Fibroblast of villous mesenchyme (primary cell): ENCODE data around the gene MAFG. TPM values are rescaled to one million over a fixed set of nuclear protein-coding genes. Genes with fewer than 3 reads are reported as not detected.
A peak's percentile ranks its signal among the peaks of the same experiment; 100 is the strongest.

Experiments used
- DNase-seq: peaks from one replicate; pipeline ENCODE4 v3.0.0-alpha.2; 2010; ENCODE audit warnings: low read depth
- H3K4me3 ChIP-seq: 2 replicates; pipeline ENCODE4 v1.5.1; 2011; ENCODE audit warnings: low read depth, mild to moderate bottlenecking, low read length
- total RNA-seq: library from RNA; depleted of rRNA; stranded (reverse); fragments of >200 nt; gene quantifications from 2 replicates; pipeline ENCODE4 v1.2.3, GENCODE V29; 2012
- TF ChIP-seq, protein P1 (sequence below): IDR thresholded peaks from 2 replicates; pipeline ENCODE4 v1.5.1; 2012; ENCODE audit warnings: low read depth, mild to moderate bottlenecking, low read length; ENCODE audit not compliant: insufficient read depth

Gene MAFG
- total RNA-seq, 1 donor: 23.3 TPM

DNA sequence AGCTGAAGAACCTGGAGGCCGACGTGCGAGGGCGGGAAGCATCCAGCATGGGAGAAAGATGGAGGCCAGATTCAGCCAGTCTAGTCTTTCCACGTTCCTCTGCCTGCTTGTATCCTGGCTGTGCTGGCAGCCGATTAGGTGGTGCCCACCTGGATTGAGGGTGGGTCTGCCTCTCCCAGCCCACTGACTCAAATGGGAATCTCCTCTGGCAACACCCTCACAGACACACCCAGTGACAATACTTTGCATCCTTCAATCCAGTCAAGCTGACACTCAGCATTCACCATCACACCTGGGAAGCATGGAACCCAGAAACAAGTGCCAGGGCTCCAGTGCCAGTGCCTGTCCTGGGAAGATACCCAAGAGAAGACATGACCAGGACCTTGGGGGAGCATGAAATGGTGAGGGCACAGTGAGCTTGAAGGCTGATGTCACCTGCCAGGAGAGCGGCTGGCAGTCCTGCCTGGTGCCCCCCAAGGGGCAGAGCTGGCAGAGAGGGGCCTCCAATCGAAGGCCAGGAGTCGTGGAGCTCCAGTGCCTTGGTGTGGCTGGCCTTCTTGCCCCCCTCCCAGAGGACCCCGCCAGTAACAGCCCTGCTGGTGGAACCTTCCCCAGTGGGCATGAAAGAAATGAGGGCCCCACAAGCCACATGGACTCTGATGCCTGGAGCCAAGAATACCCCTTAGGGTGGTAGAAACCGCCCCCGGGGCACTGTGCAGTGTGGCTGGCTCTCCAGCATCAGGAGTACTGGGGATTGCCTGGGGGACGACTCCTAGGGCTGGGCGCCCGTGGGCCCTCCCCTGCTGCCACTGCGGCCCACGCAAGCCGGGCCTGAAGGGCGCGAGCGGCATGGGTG, 26.1 kb downstream of the MAFG start:
- TF ChIP-seq, protein P1, sequence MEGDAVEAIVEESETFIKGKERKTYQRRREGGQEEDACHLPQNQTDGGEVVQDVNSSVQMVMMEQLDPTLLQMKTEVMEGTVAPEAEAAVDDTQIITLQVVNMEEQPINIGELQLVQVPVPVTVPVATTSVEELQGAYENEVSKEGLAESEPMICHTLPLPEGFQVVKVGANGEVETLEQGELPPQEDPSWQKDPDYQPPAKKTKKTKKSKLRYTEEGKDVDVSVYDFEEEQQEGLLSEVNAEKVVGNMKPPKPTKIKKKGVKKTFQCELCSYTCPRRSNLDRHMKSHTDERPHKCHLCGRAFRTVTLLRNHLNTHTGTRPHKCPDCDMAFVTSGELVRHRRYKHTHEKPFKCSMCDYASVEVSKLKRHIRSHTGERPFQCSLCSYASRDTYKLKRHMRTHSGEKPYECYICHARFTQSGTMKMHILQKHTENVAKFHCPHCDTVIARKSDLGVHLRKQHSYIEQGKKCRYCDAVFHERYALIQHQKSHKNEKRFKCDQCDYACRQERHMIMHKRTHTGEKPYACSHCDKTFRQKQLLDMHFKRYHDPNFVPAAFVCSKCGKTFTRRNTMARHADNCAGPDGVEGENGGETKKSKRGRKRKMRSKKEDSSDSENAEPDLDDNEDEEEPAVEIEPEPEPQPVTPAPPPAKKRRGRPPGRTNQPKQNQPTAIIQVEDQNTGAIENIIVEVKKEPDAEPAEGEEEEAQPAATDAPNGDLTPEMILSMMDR: no peak
- DNase-seq: no peak
- H3K4me3 ChIP-seq: peak overlapping the region; percentile 40

DNA sequence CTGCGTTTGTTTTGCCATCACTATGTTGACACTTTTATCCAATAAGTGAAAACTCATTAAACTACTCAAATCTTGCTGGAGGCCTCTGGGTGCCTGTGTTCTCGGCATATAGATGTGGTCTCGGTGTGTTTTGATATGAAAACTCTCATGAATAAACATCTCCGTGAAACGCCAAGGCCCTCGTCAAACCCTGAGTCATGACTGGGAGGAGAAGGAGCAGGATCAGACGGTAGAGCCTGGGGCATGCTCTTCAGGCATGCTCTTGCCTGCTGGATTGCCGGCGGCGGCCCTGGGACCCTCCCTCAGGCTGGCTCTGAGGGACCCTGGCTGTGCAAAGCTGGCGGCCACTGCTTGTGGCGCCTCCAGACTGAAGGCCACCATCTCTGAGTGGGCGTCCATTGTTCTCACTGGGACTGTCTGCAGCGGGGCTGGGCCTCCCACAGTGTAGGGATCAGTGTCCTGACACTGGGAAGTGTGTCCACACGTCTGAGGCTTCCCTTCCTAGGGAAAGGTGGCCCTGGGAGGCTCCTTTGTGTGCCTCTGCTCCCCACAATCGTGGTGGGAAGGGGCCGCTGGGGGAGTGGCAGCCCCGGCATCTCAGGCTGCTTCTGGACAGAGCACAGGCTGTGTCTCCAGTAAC, 27.2 kb downstream of the MAFG start:
- TF ChIP-seq, protein P1: no peak
- H3K4me3 ChIP-seq: no peak overlapping the region
- no peak for DNase-seq

DNA sequence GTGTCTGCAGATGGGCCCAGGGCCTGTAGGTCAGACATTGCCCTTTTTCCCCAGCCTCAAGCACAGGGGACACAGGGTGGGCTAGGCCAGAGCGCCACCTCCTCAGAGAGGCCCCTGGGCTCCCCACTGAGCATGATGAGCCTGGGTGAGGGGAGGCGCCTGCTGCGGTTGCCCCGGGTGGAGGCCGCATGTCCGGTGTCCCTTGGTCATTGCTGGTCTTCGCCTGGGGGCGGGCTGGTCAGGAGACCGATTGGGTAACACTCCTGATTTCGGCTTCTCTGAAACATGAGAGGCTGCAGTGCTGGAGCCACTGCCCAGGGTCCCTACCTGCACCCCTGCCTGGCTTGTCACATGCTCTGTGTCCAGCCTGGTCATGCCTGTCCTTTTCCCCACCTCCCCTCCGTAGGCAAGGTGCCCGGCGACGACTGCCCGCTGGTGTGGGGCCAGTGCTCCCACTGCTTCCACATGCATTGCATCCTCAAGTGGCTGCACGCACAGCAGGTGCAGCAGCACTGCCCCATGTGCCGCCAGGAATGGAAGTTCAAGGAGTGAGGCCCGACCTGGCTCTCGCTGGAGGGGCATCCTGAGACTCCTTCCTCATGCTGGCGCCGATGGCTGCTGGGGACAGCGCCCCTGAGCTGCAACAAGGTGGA, 27.9 kb downstream of the MAFG start:
- H3K4me3 ChIP-seq: no peak overlapping the region
- TF ChIP-seq, protein P1: no peak
- no peak for DNase-seq

DNA sequence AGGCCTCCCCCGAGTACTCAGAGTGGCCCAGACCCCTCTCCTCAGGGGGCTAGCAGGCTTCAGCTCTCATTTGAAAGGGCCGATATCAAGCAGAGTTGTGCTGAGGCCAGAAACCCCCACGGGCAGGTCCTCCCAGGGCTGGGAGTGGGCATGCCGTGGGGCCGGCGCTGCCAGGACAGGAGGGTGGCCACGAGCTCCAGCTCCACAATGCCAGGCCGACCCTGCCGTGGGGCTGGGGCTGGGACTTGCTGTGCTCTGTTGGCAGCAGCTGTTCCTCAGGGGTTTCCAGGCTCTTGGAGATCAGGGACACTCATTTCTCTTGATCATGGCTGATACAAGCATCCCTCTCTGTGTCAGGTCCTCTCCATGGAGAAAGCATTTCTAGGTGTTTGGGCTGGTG, 28.6 kb downstream of the MAFG start:
- no peak overlapping the region for H3K4me3 ChIP-seq
- DNase-seq: no peak
- TF ChIP-seq, protein P1: no peak

DNA sequence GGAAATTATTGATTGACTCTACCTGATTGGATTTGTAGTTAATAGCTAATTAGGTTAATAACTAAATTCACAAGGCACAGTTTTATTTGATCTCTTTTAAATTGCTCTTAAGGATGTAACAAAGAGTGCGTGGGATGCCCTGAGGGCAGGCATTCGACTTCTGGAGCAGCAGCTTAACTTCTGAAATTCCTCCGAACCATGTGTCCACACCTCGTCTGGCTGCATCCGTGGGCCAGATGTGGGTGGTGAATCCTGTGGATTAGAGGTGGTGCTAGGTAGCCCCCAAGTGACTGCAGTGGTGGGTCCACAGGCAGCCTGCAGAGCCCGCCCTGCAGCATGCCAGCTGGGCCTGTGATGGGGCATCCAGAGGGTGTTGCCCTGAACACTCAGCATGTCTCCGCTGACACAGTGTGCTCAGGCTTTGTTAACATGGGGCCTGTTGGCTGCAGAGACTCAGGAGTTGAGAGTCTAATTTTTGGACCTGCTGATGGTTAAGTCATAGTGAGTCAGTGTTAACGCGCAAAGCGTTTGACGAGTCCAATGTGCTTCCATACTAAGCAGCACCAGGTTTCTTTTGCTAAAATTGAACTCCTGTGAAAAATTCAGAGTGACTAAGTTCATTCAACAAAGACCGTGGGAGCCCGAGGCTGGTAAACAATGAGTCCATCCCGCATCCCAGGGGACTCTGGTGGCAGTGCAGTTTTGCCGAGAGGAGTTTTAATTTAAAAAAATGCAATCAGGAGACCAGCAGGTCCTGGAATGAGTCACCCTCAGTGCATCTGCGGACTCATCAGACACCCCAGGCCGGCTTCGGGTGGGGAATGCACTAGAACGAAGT, 29.3 kb downstream of the MAFG start:
- H3K4me3 ChIP-seq: no peak overlapping the region
- DNase-seq: peak; percentile 76

DNA sequence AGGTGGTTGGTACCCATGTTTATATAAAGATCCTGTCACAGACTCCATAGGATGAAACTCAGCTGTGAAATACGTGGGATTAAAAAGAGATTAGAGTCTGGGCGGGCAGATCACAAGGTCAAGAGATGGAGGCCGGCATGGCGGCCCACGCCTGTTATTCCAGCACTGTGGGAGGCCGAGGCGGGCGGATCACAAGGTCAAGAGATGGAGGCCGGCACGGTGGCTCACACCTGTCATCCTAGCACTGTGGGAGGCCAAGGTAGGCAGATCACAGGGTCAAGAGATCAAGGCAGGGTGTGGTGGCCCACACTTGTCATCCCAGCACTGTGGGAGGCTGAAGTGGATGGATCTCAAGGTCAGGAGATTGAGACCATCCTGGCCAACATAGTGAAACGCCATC, 32.1 kb downstream of the MAFG start:
- no peak overlapping the region for H3K4me3 ChIP-seq
- TF ChIP-seq, protein P1: no peak
- DNase-seq: no peak

More for the DNA sequence above, 29.3 kb downstream of the MAFG start:
- TF ChIP-seq, protein P1: no peak
